Sigmoid colon (tissue), 7 donors: Measurements from ENCODE around the gene SPATA31C1. TPM values are rescaled to one million over a fixed set of nuclear protein-coding genes. Genes with fewer than 3 reads are reported as not detected.
"Not testable (repeated sequence)": the region's sequence is repeated elsewhere in the genome, so short reads cannot be mapped to it uniquely, and the experiment has no call there.

Source experiments
- DNase-seq: peaks from one replicate; pipeline ENCODE4 v3.0.0-alpha.2; 2019
- H3K27ac ChIP-seq, 4 donors: fragments of 200-600 bp; sonication (generic); one replicate each; pipeline ENCODE4 v1.5.1; 2016 to 2019; ENCODE audit warnings: mild to moderate bottlenecking in 1 of 4
- H3K27me3 ChIP-seq, 3 donors: fragments of 200-600 bp; sonication (generic); one replicate each; pipeline ENCODE4 v1.5.1; 2019; ENCODE audit warnings: mild to moderate bottlenecking in 1 of 3
- H3K36me3 ChIP-seq, 4 donors: fragments of 200-600 bp; sonication (generic); one replicate each; pipeline ENCODE4 v1.5.1; 2016 to 2019
- H3K4me1 ChIP-seq, 4 donors: fragments of 200-600 bp; sonication (generic); one replicate each; pipeline ENCODE4 v1.5.1; 2017 to 2019
- H3K4me3 ChIP-seq, 4 donors: fragments of 200-600 bp; sonication (generic); one replicate each; pipeline ENCODE4 v1.5.1; 2017 to 2019; ENCODE audit warnings: mild to moderate bottlenecking in 2 of 4, moderate library complexity in 1 of 4
- H3K9me3 ChIP-seq, 4 donors: fragments of 200-600 bp in 3 of 4; sonication (generic) in 3 of 4; one replicate each; pipeline versions ENCODE4 v1.5.1 to v1.6.1; 2013 to 2019
- CTCF ChIP-seq, 4 experiments: fragments of 450-650 bp in 3 of 4; fragments of 200-600 bp in 1 of 4; IDR thresholded peaks; one replicate each; pipeline ENCODE4 v1.5.1; 2016 to 2019; ENCODE audit warnings: antibody characterized with exemption in 4 of 4, mild to moderate bottlenecking in 3 of 4, moderate library complexity in 2 of 4
- EP300 ChIP-seq, 4 donors: sonication (generic); formaldehyde crosslinking; IDR thresholded peaks; one replicate each; pipeline ENCODE4 v1.6.1; 2017; ENCODE audit warnings: antibody characterized with exemption in 4 of 4
- POLR2A ChIP-seq, 2 donors: fragments of 450-650 bp; IDR thresholded peaks; one replicate each; pipeline ENCODE4 v1.6.1; 2016; ENCODE audit warnings: antibody characterized with exemption in 2 of 2, mild to moderate bottlenecking in 2 of 2, moderate library complexity in 2 of 2
- POLR2AphosphoS5 ChIP-seq, 4 donors: sonication (generic); formaldehyde crosslinking; IDR thresholded peaks; one replicate each; pipeline ENCODE4 v1.6.1; 2017; ENCODE audit warnings: antibody characterized with exemption in 4 of 4
- WGBS, 2 donors: extraction: QIAGEN DNeasy Blood & Tissue Kit; methylation state at CpG; one replicate each; pipeline ENCODE4 v1.1.7; 2013; 5-methylcytosine and 5-hydroxymethylcytosine counted together
- intact Hi-C: fragments of 100-400 bp; cut with DNase I; formaldehyde crosslinking; loops from one replicate; pipeline ENCODE4 v1.15.1; 2023
- polyA plus RNA-seq, 3 donors: library from polyadenylated mRNA; stranded (reverse); fragments of 200-250 nt; gene quantifications; one replicate each; pipeline ENCODE4 v1.2.3, GENCODE V29; 2013
- total RNA-seq, 4 donors: library from RNA; depleted of rRNA; stranded (reverse); fragments of >200 nt; gene quantifications; one replicate each; pipeline ENCODE4 v1.1.0, GENCODE V29; 2016
- donor health status: healthy with polysubstance abuse.
- donor health status: Bipolar disorder and iron deficiency.
- donor health status: healthy.

The SPATA31C1 gene
- total and polyA plus RNA-seq, 7 donors: not detected

- TF ChIP-seq POLR2AphosphoS5 (IDR thresholded peaks at IDR 0.05) (no peak), POLR2A (IDR thresholded peaks at IDR 0.05) (no peak), CTCF (IDR thresholded peaks at IDR 0.05) (no peak), EP300 (IDR thresholded peaks at IDR 0.05) (no peak)
- Histone ChIP-seq H3K4me3 (no peak overlapping the region), H3K27me3 (no peaks in the 10 kb centered on the region), H3K36me3 (no peaks in the 10 kb centered on the region), H3K4me1 (no peaks in the 10 kb centered on the region), H3K9me3 (no peaks in the 10 kb centered on the region), H3K27ac (no peak overlapping the region)
- DNase-seq: no peak
- intact Hi-C loops: no loop called here
- WGBS, 2 donors: 87 to 93% methylated on average over 4 of the region's 4 CpGs
These were observed 22.6 kb upstream of the SPATA31C1 start for GRCh38 chr9:87894998-87895625.

- intact Hi-C loops: no loop called here
- no peak for DNase-seq
- Histone ChIP-seq H3K4me3 (no peak overlapping the region), H3K27me3 (no peaks in the 10 kb centered on the region), H3K27ac (no peak overlapping the region), H3K9me3 (no peaks in the 10 kb centered on the region), H3K36me3 (no peaks in the 10 kb centered on the region), H3K4me1 (no peaks in the 10 kb centered on the region)
- TF ChIP-seq CTCF (IDR thresholded peaks at IDR 0.05): no peak
These were observed 20.9 kb upstream of the SPATA31C1 start for GRCh38 chr9:87896891-87897290.

- TF ChIP-seq EP300 (IDR thresholded peaks at IDR 0.05) (no peak), POLR2AphosphoS5 (IDR thresholded peaks at IDR 0.05) (no peak)
- intact Hi-C loops: no loop called here
- Histone ChIP-seq H3K4me1 (no peaks in the 10 kb centered on the region), H3K9me3 (peaks cover 0 to 4% (median 0%) of the 10 kb centered on the region in 4 donors), H3K4me3 (no peak overlapping the region), H3K27ac (no peak overlapping the region), H3K36me3 (no peaks in the 10 kb centered on the region), H3K27me3 (no peaks in the 10 kb centered on the region)
- DNase-seq: no peak
These were observed 19.6 kb upstream of the SPATA31C1 start for GRCh38 chr9:87898151-87898550.

GRCh38 chr9:87902371-87902770 is 15.4 kb upstream of the SPATA31C1 start:
- 94 to 96% methylated on average over 11 of the region's 11 CpGs for WGBS, 2 donors
- H3K27ac ChIP-seq, H3K4me3 ChIP-seq, intact Hi-C loops, H3K4me1 ChIP-seq, H3K36me3 ChIP-seq, H3K9me3 ChIP-seq, H3K27me3 ChIP-seq, DNase-seq: not testable (repeated sequence)

- TF ChIP-seq POLR2A (IDR thresholded peaks at IDR 0.05) (no peak), EP300 (IDR thresholded peaks at IDR 0.05) (no peak), POLR2AphosphoS5 (IDR thresholded peaks at IDR 0.05) (no peak), CTCF (IDR thresholded peaks at IDR 0.05) (no peak)
- WGBS, 2 donors: 40 to 78% methylated on average over 20 of the region's 20 CpGs
- intact Hi-C loops: no loop called here
These were observed 8.3 kb upstream of the SPATA31C1 start for GRCh38 chr9:87909310-87910041.

GRCh38 chr9:87910821-87911220 is 6.9 kb upstream of the SPATA31C1 start:
- no peak overlapping the region for H3K27ac ChIP-seq
- no peak overlapping the region for H3K4me3 ChIP-seq
- no peak for TF ChIP-seq CTCF (IDR thresholded peaks at IDR 0.05)
- TF ChIP-seq EP300 (IDR thresholded peaks at IDR 0.05): no peak
- no peak for TF ChIP-seq POLR2A (IDR thresholded peaks at IDR 0.05)
- no peak for TF ChIP-seq POLR2AphosphoS5 (IDR thresholded peaks at IDR 0.05)
- intact Hi-C loops: no loop called here
- H3K36me3 ChIP-seq: no peaks in the 10 kb centered on the region
- no peaks in the 10 kb centered on the region for H3K9me3 ChIP-seq
- 86 to 90% methylated on average over 3 of the region's 3 CpGs for WGBS, 2 donors
- H3K27me3 ChIP-seq: no peaks in the 10 kb centered on the region
- no peak for DNase-seq
- no peaks in the 10 kb centered on the region for H3K4me1 ChIP-seq

More at GRCh38 chr9:87909310-87910041, 8.3 kb upstream of the SPATA31C1 start:
- Histone ChIP-seq H3K4me1 (no peaks in the 10 kb centered on the region), H3K9me3 (no peaks in the 10 kb centered on the region), H3K36me3 (no peaks in the 10 kb centered on the region), H3K27me3 (no peaks in the 10 kb centered on the region), H3K4me3 (no peak overlapping the region), H3K27ac (no peak overlapping the region)
- DNase-seq: no peak

GRCh38 chr9:87919013-87919412 is 1.3 kb downstream of the SPATA31C1 start:
- H3K4me3 ChIP-seq, H3K27ac ChIP-seq, intact Hi-C loops, H3K4me1 ChIP-seq, H3K36me3 ChIP-seq, H3K27me3 ChIP-seq, H3K9me3 ChIP-seq, DNase-seq: not testable (repeated sequence)
- 73 to 84% methylated on average over 12 of the region's 13 CpGs for WGBS, 2 donors

GRCh38 chr9:87921561-87921960 is 3.8 kb downstream of the SPATA31C1 start:
- H3K9me3 ChIP-seq, H3K27me3 ChIP-seq, H3K4me1 ChIP-seq, DNase-seq, H3K4me3 ChIP-seq, H3K27ac ChIP-seq, intact Hi-C loops, H3K36me3 ChIP-seq: not testable (repeated sequence)
- 86 to 89% methylated on average over 8 of the region's 8 CpGs for WGBS, 2 donors
